ENCODE results near the gene PFKM. TPM values are rescaled to one million over a fixed set of nuclear protein-coding genes. Genes with fewer than 3 reads are reported as not detected.

The PFKM gene
- total and polyA plus RNA-seq, 9 of the 15 experiments (the other 6 are each of a cell fraction or from before 2014, with no cell fraction given): 16.5 to 39.9 (median 31.7) TPM

DNA sequence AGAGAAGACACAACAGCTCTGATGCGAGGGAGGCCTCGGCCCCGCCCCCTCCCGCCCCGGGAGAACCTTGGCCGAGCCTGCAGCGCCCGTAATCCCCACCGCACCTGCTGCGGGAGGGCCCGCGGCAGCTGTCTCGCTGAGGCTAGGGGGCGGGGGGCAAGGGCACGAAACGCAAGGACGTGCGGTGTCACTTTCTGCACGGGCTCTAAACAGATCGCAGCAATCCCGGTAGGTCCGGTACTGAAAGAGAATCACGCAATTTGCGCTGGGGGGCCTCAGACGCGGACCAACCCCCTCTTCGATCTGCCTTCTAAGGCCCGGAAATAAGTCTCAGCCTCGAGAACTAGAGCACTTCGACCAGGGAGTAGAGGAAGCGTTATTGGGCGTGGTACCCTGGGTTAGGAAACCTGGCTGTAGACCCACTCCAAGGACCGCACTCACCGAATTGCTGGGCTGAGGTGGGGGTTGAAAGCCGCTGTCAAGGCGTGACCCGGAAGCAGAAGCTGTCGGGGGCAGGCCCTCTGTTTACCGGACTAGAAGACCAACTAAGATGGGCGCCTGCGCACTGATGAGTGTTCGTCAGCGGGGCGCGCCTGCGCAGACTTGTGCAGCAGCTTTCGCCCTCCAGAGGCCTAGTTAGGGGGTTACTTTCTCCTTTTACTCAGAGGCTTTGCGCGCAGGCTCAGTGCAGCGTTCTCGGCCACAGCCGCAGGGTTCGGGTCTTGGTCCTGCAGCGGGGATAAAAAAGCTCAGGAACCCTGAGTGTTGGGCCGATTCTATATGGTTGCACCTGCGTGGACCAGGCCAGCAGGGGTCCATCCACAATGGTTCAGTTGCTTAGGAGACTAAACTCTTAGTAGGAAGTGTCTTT lies 38.1 kb downstream of the PFKM start, which contains the start of gene ASB8 (continued):
- TF ChIP-seq, protein P1, sequence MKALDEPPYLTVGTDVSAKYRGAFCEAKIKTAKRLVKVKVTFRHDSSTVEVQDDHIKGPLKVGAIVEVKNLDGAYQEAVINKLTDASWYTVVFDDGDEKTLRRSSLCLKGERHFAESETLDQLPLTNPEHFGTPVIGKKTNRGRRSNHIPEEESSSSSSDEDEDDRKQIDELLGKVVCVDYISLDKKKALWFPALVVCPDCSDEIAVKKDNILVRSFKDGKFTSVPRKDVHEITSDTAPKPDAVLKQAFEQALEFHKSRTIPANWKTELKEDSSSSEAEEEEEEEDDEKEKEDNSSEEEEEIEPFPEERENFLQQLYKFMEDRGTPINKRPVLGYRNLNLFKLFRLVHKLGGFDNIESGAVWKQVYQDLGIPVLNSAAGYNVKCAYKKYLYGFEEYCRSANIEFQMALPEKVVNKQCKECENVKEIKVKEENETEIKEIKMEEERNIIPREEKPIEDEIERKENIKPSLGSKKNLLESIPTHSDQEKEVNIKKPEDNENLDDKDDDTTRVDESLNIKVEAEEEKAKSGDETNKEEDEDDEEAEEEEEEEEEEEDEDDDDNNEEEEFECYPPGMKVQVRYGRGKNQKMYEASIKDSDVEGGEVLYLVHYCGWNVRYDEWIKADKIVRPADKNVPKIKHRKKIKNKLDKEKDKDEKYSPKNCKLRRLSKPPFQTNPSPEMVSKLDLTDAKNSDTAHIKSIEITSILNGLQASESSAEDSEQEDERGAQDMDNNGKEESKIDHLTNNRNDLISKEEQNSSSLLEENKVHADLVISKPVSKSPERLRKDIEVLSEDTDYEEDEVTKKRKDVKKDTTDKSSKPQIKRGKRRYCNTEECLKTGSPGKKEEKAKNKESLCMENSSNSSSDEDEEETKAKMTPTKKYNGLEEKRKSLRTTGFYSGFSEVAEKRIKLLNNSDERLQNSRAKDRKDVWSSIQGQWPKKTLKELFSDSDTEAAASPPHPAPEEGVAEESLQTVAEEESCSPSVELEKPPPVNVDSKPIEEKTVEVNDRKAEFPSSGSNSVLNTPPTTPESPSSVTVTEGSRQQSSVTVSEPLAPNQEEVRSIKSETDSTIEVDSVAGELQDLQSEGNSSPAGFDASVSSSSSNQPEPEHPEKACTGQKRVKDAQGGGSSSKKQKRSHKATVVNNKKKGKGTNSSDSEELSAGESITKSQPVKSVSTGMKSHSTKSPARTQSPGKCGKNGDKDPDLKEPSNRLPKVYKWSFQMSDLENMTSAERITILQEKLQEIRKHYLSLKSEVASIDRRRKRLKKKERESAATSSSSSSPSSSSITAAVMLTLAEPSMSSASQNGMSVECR (CRISPR knock-in tag; IDR thresholded peaks at IDR 0.05): peak; percentile 93
- no peak for TF ChIP-seq HDGF (IDR thresholded peaks at IDR 0.05)
- TF ChIP-seq ELF1 (tag; IDR thresholded peaks at IDR 0.05): peak; percentile 74
- no peak for TF ChIP-seq CBX8 (IDR thresholded peaks at IDR 0.05; ENCODE audit: borderline replicate concordance, extremely low read depth, low read depth, low read length, poor library complexity, severe bottlenecking)
- TF ChIP-seq C11orf30 (IDR thresholded peaks at IDR 0.05; ENCODE audit: low read depth): peak; percentile 61
- no peak for TF ChIP-seq HIVEP1 (CRISPR knock-in tag; IDR thresholded peaks at IDR 0.05)
- TF ChIP-seq NCOR1 (IDR thresholded peaks at IDR 0.05): no peak
- TF ChIP-seq PHTF2 (CRISPR knock-in tag; IDR thresholded peaks at IDR 0.05): no peak
- TF ChIP-seq, protein P2, sequence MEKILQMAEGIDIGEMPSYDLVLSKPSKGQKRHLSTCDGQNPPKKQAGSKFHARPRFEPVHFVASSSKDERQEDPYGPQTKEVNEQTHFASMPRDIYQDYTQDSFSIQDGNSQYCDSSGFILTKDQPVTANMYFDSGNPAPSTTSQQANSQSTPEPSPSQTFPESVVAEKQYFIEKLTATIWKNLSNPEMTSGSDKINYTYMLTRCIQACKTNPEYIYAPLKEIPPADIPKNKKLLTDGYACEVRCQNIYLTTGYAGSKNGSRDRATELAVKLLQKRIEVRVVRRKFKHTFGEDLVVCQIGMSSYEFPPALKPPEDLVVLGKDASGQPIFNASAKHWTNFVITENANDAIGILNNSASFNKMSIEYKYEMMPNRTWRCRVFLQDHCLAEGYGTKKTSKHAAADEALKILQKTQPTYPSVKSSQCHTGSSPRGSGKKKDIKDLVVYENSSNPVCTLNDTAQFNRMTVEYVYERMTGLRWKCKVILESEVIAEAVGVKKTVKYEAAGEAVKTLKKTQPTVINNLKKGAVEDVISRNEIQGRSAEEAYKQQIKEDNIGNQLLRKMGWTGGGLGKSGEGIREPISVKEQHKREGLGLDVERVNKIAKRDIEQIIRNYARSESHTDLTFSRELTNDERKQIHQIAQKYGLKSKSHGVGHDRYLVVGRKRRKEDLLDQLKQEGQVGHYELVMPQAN (IDR thresholded peaks at IDR 0.05; ENCODE audit: borderline replicate concordance): peak; percentile 93
- TF ChIP-seq HMGN3 (IDR thresholded peaks at IDR 0.05; ENCODE audit: borderline replicate concordance, extremely low read depth, insufficient read length, low read depth, low read length): no peak
- no peak for TF ChIP-seq BRD9 (IDR thresholded peaks at IDR 0.05; ENCODE audit: low read depth, partially characterized antibody)
- TF ChIP-seq ARID2 (IDR thresholded peaks at IDR 0.05): no peak
- peak; percentile 74; the same call in 1 of the 2 replicates for TF ChIP-seq ZBTB7A (IDR thresholded peaks at IDR 0.05; ENCODE audit: borderline replicate concordance, control insufficient read depth, low read depth, low read length)
- no peak for TF ChIP-seq MED1 (CRISPR knock-in tag; IDR thresholded peaks at IDR 0.05; ENCODE audit: borderline replicate concordance)
- no peak for TF ChIP-seq MTA1 (IDR thresholded peaks at IDR 0.05; ENCODE audit: borderline replicate concordance)
- TF ChIP-seq, protein P3, sequence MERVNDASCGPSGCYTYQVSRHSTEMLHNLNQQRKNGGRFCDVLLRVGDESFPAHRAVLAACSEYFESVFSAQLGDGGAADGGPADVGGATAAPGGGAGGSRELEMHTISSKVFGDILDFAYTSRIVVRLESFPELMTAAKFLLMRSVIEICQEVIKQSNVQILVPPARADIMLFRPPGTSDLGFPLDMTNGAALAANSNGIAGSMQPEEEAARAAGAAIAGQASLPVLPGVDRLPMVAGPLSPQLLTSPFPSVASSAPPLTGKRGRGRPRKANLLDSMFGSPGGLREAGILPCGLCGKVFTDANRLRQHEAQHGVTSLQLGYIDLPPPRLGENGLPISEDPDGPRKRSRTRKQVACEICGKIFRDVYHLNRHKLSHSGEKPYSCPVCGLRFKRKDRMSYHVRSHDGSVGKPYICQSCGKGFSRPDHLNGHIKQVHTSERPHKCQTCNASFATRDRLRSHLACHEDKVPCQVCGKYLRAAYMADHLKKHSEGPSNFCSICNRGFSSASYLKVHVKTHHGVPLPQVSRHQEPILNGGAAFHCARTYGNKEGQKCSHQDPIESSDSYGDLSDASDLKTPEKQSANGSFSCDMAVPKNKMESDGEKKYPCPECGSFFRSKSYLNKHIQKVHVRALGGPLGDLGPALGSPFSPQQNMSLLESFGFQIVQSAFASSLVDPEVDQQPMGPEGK (CRISPR knock-in tag; IDR thresholded peaks at IDR 0.05; ENCODE audit: borderline replicate concordance): no peak
- peak; percentile 72; the same call in 1 of the 2 replicates for TF ChIP-seq SREBF1 (IDR thresholded peaks at IDR 0.05; ENCODE audit: borderline replicate concordance, low read depth, low read length)
- no peak for TF ChIP-seq SRSF9 (IDR thresholded peaks at IDR 0.05; ENCODE audit: borderline replicate concordance, low read depth, low read length)
